ENCODE data around the gene SDK1. TPM values are rescaled to one million over a fixed set of nuclear protein-coding genes. Genes with fewer than 3 reads are reported as not detected.

SDK1 gene
- total RNA-seq, 4 donors from 2014 or later, result 7.5 to 35.0 (median 10.2) TPM

DNA sequence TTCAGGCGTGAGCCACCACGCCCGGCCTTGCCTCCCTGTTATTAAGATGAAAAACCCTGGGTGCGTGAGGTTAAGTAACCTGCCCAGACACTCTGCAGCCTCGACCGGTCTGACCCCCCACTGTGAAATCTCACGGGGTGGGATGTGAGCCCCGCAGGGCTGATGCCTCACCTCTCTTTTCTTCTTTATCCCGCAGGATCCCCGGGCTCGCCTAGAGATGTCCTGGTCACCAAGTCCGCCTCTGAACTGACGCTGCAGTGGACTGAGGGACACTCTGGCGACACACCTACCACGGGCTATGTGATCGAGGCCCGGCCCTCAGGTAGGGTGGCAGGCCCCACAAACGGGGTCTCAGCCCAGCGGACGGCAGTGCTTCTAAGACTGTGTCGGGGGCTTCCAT lies 920.0 kb downstream of the SDK1 start:
- TF ChIP-seq, protein P1, sequence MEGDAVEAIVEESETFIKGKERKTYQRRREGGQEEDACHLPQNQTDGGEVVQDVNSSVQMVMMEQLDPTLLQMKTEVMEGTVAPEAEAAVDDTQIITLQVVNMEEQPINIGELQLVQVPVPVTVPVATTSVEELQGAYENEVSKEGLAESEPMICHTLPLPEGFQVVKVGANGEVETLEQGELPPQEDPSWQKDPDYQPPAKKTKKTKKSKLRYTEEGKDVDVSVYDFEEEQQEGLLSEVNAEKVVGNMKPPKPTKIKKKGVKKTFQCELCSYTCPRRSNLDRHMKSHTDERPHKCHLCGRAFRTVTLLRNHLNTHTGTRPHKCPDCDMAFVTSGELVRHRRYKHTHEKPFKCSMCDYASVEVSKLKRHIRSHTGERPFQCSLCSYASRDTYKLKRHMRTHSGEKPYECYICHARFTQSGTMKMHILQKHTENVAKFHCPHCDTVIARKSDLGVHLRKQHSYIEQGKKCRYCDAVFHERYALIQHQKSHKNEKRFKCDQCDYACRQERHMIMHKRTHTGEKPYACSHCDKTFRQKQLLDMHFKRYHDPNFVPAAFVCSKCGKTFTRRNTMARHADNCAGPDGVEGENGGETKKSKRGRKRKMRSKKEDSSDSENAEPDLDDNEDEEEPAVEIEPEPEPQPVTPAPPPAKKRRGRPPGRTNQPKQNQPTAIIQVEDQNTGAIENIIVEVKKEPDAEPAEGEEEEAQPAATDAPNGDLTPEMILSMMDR (IDR thresholded peaks at IDR 0.05; ENCODE audit: low read depth), result no peak

DNA sequence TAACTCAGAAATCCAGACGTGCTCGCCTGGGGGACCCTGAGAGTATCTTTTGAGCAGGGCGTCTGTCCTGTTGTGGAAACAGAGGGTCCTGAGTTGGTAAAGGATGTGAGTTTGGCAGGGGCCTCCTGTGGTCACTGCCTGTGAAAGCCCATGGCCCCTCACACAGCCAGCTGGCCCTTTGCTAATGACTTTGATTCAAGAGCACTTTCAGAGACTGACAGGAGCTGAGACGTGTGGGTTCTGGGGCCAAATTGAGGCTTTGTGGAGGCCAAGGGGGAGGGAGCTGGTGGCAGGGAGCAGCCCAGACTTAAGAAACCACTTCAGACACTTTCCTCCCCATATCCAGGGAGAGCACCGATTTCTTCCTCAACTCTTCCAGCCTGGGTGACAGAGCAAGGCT lies 921.6 kb downstream of the SDK1 start:
- TF ChIP-seq, protein P1 (IDR thresholded peaks at IDR 0.05; ENCODE audit: low read depth), result no peak

DNA sequence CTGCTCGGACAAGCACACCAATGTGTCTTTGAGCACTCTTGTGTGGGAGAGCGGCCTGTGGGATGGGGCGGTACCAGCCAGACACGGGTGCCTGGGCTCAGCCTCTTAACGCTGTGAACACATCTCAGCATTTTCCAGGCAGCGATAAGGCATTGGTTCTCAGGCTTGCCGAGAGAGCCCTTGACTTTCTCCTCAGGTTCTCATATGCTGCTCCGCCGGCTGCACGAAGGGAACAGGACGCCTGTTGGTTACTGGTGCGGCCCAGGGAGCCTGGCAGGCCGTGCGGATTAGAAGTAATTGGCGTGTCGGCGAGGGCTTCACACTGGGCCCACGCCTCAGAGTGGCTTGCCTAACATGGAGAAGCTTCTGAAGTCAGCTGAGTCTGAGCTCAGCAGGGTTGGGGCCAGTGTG lies 924.3 kb downstream of the SDK1 start:
- TF ChIP-seq, protein P1 (IDR thresholded peaks at IDR 0.05; ENCODE audit: low read depth), result no peak

DNA sequence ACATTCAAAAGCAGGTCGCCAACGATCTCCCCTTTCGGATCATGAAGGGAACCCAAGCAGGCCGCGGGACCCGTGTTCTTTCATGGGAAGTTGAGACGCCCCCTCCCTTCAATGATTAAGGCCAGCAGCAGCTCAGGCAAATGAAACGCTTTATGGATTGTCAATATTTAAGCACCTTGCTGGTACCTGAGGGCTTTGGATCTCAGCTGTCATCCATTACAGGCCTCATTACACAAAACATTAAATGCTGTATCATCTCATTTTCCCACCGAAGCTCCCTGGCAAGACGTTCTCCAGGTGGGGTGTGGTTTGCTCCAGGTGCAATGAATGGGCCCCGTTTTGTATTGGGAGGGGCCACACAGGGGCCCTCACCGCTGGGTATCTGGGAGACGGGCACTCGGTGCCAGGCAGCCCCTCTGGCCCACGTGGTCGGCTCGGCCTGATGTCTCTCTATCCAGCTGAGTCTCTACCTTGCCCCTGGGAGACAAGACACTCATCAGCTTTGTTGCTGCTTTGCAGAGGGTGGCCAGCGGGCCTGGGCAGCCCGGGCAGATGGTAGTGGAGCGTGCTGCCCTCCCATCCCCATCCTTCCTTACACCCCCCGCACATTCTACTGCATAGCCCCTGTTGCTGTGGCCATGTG lies 925.0 kb downstream of the SDK1 start:
- TF ChIP-seq, protein P1 (IDR thresholded peaks at IDR 0.05; ENCODE audit: low read depth), result no peak

DNA sequence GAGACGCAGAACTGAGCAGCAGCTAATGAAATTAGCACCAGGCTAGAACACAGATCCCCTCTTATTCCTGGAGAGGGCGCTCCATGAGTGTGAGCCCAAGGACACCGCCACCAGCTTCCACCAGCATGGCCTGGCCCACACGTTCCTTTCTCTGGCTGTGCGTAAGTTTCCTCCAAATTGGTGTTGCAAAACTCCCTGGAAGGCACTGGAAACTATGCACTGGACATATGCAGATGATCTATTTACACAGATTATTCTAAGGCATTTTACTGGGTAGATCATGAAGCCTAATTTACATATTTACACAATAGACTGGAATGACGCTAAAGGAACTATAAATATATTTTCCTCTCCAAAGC lies 925.5 kb downstream of the SDK1 start:
- TF ChIP-seq, protein P1 (IDR thresholded peaks at IDR 0.05; ENCODE audit: low read depth), result no peak

DNA sequence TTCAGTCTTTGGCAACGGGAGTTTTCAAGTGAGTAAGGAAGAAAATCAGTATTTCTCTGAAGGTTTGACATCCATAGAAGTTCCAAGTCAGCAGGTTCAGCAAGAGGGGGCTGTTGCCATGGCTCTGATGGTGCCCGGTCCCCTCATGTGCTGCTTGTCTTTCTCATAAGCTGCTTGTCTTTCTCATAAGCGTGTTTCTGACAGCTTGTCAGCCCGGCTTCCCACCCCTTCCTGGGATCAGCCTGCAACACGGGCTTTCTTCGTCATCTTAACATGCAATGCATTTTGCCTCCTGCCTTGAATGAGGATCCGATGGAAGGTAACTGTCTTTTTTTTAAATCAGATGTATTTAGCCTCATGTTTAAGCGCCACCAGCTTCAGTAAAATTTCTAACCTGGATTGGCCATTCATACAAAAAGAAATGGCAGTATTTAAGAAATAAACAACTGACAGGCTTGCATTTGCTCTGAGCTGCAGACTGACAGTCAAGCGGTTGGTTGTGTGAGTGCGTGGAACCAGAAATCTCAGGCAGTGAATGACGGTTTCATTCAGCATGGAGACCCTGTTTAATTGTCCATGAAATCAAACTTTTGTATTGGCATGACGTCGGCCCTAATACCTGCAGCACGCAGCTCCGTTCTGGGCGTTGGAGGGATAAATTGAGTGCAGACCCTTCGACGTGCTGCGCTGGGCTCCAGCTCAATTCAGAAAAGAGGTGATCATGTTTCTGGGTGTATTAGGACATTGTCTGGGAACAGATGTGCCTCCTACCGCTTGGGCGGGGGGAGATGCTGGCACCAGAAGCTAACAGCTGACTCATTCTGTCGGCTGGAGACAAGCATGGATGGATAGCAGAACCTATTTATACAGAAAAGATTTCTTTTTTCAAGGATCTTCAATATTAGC lies 926.3 kb downstream of the SDK1 start:
- TF ChIP-seq, protein P1 (IDR thresholded peaks at IDR 0.05; ENCODE audit: low read depth), result no peak

DNA sequence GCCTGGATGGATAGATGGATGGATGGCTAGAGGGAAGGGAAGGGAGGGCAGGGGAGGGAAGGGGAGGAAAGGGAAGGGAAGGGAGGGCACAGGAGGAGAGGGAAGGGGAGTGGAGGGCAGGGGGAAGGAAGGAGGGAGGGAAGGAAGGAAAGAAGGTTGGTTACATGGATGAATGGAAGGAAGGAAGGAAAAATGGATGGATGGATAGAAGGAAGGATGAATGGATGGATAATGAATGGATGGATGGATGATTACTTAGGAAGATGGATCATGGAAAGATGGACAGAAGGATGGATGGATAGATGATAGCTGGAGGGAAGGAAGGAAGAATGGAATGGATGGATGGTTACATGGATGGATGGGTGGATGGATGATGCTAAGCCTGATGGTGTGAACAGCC lies 929.3 kb downstream of the SDK1 start:
- TF ChIP-seq, protein P1 (IDR thresholded peaks at IDR 0.05; ENCODE audit: low read depth), result no peak
